HL-60 (cell line): ENCODE results near the gene CDHR3.

ENCODE experiments used
- CTCF ChIP-seq: IDR thresholded peaks from one replicate; pipeline ENCODE4 v1.5.1; 2011; ENCODE audit warnings: low read length, control low read depth, inconsistent platforms; ENCODE audit not compliant: insufficient read depth
- GABPA ChIP-seq: IDR thresholded peaks from 2 replicates; pipeline ENCODE4 v1.6.1; 2012; ENCODE audit warnings: low read depth
- POLR2AphosphoS5 ChIP-seq: IDR thresholded peaks from 2 replicates; pipeline ENCODE4 v1.6.1; 2012; ENCODE audit warnings: low read depth
- REST ChIP-seq: IDR thresholded peaks from 2 replicates; pipeline ENCODE4 v1.6.1; 2012; ENCODE audit warnings: low read depth; ENCODE audit not compliant: insufficient replicate concordance
- SPI1 ChIP-seq: IDR thresholded peaks from 2 replicates; pipeline ENCODE4 v1.6.1; 2012; ENCODE audit warnings: low read depth, mild to moderate bottlenecking, borderline replicate concordance

GRCh38 chr7:106032295-106032694 is 69.2 kb downstream of the CDHR3 start:
- TF ChIP-seq CTCF = no peak
- TF ChIP-seq POLR2AphosphoS5 = no peak
- TF ChIP-seq GABPA = no peak
- TF ChIP-seq REST = no peak
- no peak for TF ChIP-seq SPI1
